Stimulated activated CD4-positive, alpha-beta T cell treated with anti-CD3 and anti-CD28 coated beads, TNF-alpha, amount 100 ng/mL, for 24 hours (primary cell): ENCODE measurements around the gene SLFN5.
A peak's percentile ranks its signal among the peaks of the same experiment; 100 is the strongest.
"Not testable (repeated sequence)": the region's sequence is repeated elsewhere in the genome, so short reads cannot be mapped to it uniquely, and the experiment has no call there.

Source experiments
- DNase-seq, 3 experiments: peaks; one replicate each; pipeline ENCODE4 v3.0.0-alpha.2; 2020; ENCODE audit warnings: low read depth in 3 of 3

The SLFN5 gene

GRCh38 chr17:35242805-35243560 is at the start of gene SLFN5:
Gene SLFN5 (plus strand): TSS chr17:35243072. CDS start chr17:35258691, 15,619 bp downstream.
- DNase-seq, result peak; percentile 77 to 92 (median 86)

- DNase-seq, result not testable (repeated sequence)
Observed at GRCh38 chr17:35194001-35194400, 48.9 kb upstream of the SLFN5 start, which contains the start of gene SLC35G3. Gene SLC35G3 (minus strand): TSS chr17:35194393. CDS start chr17:35194307, 86 bp downstream.

- not testable (repeated sequence) for DNase-seq
Observed at GRCh38 chr17:35195062-35195461, 47.8 kb upstream of the SLFN5 start.

GRCh38 chr17:35202582-35202981 is 40.3 kb upstream of the SLFN5 start:
- DNase-seq, result not testable (repeated sequence)

GRCh38 chr17:35210741-35211140 is 32.1 kb upstream of the SLFN5 start:
- DNase-seq, result no peak

- DNase-seq, result no peak
Observed at GRCh38 chr17:35212668-35213067, 30.2 kb upstream of the SLFN5 start.

- no peak for DNase-seq
Observed at GRCh38 chr17:35213412-35213940, 29.4 kb upstream of the SLFN5 start.

- no peak for DNase-seq
Observed at GRCh38 chr17:35214192-35214591, 28.7 kb upstream of the SLFN5 start.

GRCh38 chr17:35214631-35215273 is 28.1 kb upstream of the SLFN5 start:
- no peak for DNase-seq

GRCh38 chr17:35217107-35217506 is 25.8 kb upstream of the SLFN5 start:
- DNase-seq, result no peak

GRCh38 chr17:35218915-35219314 is 24.0 kb upstream of the SLFN5 start:
- no peak for DNase-seq

- DNase-seq, result no peak
Observed at GRCh38 chr17:35222452-35222851, 20.4 kb upstream of the SLFN5 start.

GRCh38 chr17:35224436-35224835 is 18.4 kb upstream of the SLFN5 start:
- DNase-seq, result no peak

GRCh38 chr17:35227546-35227945 is 15.3 kb upstream of the SLFN5 start:
- DNase-seq, result no peak

- no peak for DNase-seq
Observed at GRCh38 chr17:35229638-35230037, 13.2 kb upstream of the SLFN5 start.

GRCh38 chr17:35234315-35234714 is 8.6 kb upstream of the SLFN5 start:
- DNase-seq, result not testable (repeated sequence)

- no peak for DNase-seq
Observed at GRCh38 chr17:35235289-35235688, 7.6 kb upstream of the SLFN5 start.

- DNase-seq, result no peak
Observed at GRCh38 chr17:35235917-35236316, 7.0 kb upstream of the SLFN5 start.

- DNase-seq, result no peak
Observed at GRCh38 chr17:35236821-35237220, 6.1 kb upstream of the SLFN5 start.

GRCh38 chr17:35238821-35239220 is 4.1 kb upstream of the SLFN5 start:
- no peak for DNase-seq

- no peak for DNase-seq
Observed at GRCh38 chr17:35239823-35240222, 3.0 kb upstream of the SLFN5 start.

GRCh38 chr17:35240861-35241260 is 2.0 kb upstream of the SLFN5 start:
- no peak for DNase-seq

GRCh38 chr17:35241520-35241919 is 1.4 kb upstream of the SLFN5 start:
- DNase-seq, result peak in 1 of 3 experiments; percentile 23
